Smooth muscle cell (in vitro differentiated cells): ENCODE results near the gene TRAP1. TPM values are rescaled to one million over a fixed set of nuclear protein-coding genes. Genes with fewer than 3 reads are reported as not detected.

Experiments
- DNase-seq: peaks from one replicate; lab custom pipeline; 2025; ENCODE audit not compliant: unreplicated experiment; lab: John Stamatoyannopoulos, UW
- H2AFZ ChIP-seq: fragments of 200-600 bp; sonication (generic); 2 replicates; pipeline ENCODE4 v1.6.0; 2016; ENCODE audit warnings: antibody characterized with exemption, low read depth, mild to moderate bottlenecking
- H3F3A ChIP-seq: fragments of 200-600 bp; sonication (generic); 2 replicates; pipeline ENCODE4 v1.6.0; 2017; ENCODE audit warnings: antibody characterized with exemption, low read depth
- H3K27ac ChIP-seq: fragments of 200-600 bp; sonication (generic); 2 replicates; pipeline ENCODE4 v1.5.1; 2016; ENCODE audit warnings: low read depth, mild to moderate bottlenecking
- H3K27me3 ChIP-seq: fragments of 200-600 bp; sonication (generic); 2 replicates; pipeline ENCODE4 v1.6.1; 2016; ENCODE audit warnings: low read depth, mild to moderate bottlenecking
- H3K36me3 ChIP-seq: fragments of 200-600 bp; sonication (generic); 2 replicates; pipeline ENCODE4 v1.5.1; 2016; ENCODE audit warnings: low read depth
- H3K4me1 ChIP-seq: fragments of 200-600 bp; sonication (generic); 2 replicates; pipeline ENCODE4 v1.5.1; 2016; ENCODE audit warnings: low read depth
- H3K4me2 ChIP-seq: fragments of 200-600 bp; sonication (generic); 2 replicates; pipeline ENCODE4 v1.6.0; 2016; ENCODE audit warnings: mild to moderate bottlenecking
- H3K4me3 ChIP-seq: fragments of 200-600 bp; sonication (generic); 2 replicates; pipeline ENCODE4 v1.5.1; 2016; ENCODE audit warnings: mild to moderate bottlenecking
- H3K79me2 ChIP-seq: fragments of 200-600 bp; sonication (generic); 2 replicates; pipeline ENCODE4 v1.6.0; 2016; ENCODE audit warnings: low read depth, mild to moderate bottlenecking
- H3K9ac ChIP-seq: fragments of 200-600 bp; sonication (generic); 2 replicates; pipeline ENCODE4 v1.6.0; 2016; ENCODE audit warnings: low read depth
- H3K9me3 ChIP-seq: fragments of 200-600 bp; sonication (generic); replicated peaks from 2 replicates; pipeline ENCODE4 v1.5.1; 2016; ENCODE audit warnings: low read depth
- H4K20me1 ChIP-seq: fragments of 200-600 bp; sonication (generic); 2 replicates; pipeline ENCODE4 v1.6.0; 2016; ENCODE audit warnings: low read depth
- WGBS: methylation state at CpG from one replicate; pipeline ENCODE4 v1.1.7; 2016; ENCODE audit warnings: low lambda C conversion rate; 5-methylcytosine and 5-hydroxymethylcytosine counted together
- polyA plus RNA-seq: library from polyadenylated mRNA; unstranded; fragments of >200 nt; fragmentation: Nextera tagmentation; extraction: Ambion mirVana; gene quantifications from 2 replicates; pipeline ENCODE4 v1.2.1, GENCODE V29; 2016
- total RNA-seq: library from RNA; depleted of rRNA; stranded (reverse); fragments of >200 nt; gene quantifications from 2 replicates; pipeline ENCODE4 v1.2.3, GENCODE V29; 2014
- TF ChIP-seq, protein P1 (sequence below): fragments of 200-600 bp; sonication (generic); IDR thresholded peaks from 2 replicates; pipeline ENCODE4 v1.5.1; 2017; ENCODE audit warnings: borderline replicate concordance, mild to moderate bottlenecking, antibody characterized with exemption; ENCODE audit not compliant: insufficient read depth, poor library complexity, severe bottlenecking

TRAP1 gene
- total and polyA plus RNA-seq, 2 experiments from 2014 or later, result 37.7 to 46.6 TPM

- Histone ChIP-seq H3K27me3 (no peaks in the 10 kb centered on the region), H3K4me3 (no peak overlapping the region), H3K4me2 (no peak overlapping the region), H3K4me1 (no peaks in the 10 kb centered on the region), H3K79me2 (no peaks in the 10 kb centered on the region), H3K9ac (no peak overlapping the region), H2AFZ (no peak overlapping the region), H3K36me3 (peaks cover 9% of the 10 kb centered on the region), H3K9me3 (no peaks in the 10 kb centered on the region), H3F3A (no peaks in the 10 kb centered on the region), H4K20me1 (peaks cover 18% of the 10 kb centered on the region), H3K27ac (no peak overlapping the region)
- TF ChIP-seq, protein P1, sequence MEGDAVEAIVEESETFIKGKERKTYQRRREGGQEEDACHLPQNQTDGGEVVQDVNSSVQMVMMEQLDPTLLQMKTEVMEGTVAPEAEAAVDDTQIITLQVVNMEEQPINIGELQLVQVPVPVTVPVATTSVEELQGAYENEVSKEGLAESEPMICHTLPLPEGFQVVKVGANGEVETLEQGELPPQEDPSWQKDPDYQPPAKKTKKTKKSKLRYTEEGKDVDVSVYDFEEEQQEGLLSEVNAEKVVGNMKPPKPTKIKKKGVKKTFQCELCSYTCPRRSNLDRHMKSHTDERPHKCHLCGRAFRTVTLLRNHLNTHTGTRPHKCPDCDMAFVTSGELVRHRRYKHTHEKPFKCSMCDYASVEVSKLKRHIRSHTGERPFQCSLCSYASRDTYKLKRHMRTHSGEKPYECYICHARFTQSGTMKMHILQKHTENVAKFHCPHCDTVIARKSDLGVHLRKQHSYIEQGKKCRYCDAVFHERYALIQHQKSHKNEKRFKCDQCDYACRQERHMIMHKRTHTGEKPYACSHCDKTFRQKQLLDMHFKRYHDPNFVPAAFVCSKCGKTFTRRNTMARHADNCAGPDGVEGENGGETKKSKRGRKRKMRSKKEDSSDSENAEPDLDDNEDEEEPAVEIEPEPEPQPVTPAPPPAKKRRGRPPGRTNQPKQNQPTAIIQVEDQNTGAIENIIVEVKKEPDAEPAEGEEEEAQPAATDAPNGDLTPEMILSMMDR, result no peak
- WGBS, result 99% methylated on average over 6 of the region's 6 CpGs
- DNase-seq, result no peak
Observed at GRCh38 chr16:3736116-3736515, 18.8 kb upstream of the TRAP1 start.

DNA sequence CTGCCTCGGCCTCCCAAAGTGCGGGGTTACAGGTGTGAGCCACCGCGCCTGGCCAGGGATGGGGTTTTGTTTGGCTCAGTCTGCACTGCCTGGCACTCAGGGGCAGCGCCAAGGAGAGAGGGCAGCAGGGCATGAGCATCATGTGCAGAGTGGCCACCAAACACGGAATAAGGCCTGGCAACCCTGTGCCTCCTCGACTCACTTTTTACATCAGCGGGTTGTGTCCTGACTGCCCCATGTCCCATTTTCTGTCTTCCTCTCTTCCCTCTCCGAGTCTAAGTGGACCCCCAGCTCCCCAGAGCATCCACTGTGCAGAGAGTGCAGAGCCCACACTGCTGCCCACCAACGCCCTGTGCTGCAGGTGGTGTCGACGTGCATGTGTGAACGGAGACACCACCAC, 18.2 kb upstream of the TRAP1 start:
- Histone ChIP-seq H3K9me3 (no peaks in the 10 kb centered on the region), H2AFZ (no peak overlapping the region), H3K4me3 (no peak overlapping the region), H3K36me3 (peaks cover 9% of the 10 kb centered on the region), H3K4me1 (no peaks in the 10 kb centered on the region), H3K27ac (no peak overlapping the region), H3F3A (no peaks in the 10 kb centered on the region), H3K27me3 (no peaks in the 10 kb centered on the region), H3K4me2 (no peak overlapping the region), H4K20me1 (peaks cover 18% of the 10 kb centered on the region), H3K9ac (no peak overlapping the region), H3K79me2 (no peaks in the 10 kb centered on the region)
- DNase-seq, result no peak
- 96% methylated on average over 13 of the region's 13 CpGs for WGBS
- TF ChIP-seq, protein P1, result no peak

DNA sequence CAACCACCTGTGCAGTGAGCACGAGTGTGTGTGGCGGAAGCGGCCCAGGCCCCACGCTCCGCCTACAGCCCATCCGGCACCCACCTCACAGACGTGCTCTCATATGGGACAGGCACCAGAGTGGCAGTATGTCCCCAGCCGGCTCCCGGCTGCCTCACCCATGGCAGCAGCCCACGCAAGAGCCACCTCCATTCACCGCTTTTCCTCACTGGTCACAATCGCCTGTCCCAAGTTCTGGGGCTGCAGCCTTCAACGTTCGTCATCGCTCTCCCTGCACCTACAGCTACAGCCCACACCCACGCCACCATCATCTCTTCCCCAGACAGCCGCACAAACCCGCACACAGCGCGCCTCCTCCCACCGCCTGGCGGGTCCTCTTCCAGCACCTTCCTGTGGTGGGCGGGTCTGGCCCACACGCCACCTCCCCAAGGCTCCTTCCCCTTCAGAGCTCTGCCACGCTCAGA, 17.5 kb upstream of the TRAP1 start:
- Histone ChIP-seq H4K20me1 (peaks cover 18% of the 10 kb centered on the region), H3K79me2 (no peaks in the 10 kb centered on the region), H3F3A (no peaks in the 10 kb centered on the region), H3K36me3 (peaks cover 9% of the 10 kb centered on the region), H3K9me3 (no peaks in the 10 kb centered on the region), H3K4me1 (no peaks in the 10 kb centered on the region), H3K4me2 (no peak overlapping the region), H2AFZ (no peak overlapping the region), H3K27me3 (no peaks in the 10 kb centered on the region), H3K4me3 (no peak overlapping the region), H3K9ac (no peak overlapping the region), H3K27ac (no peak overlapping the region)
- WGBS, result 98% methylated on average over 25 of the region's 25 CpGs
- no peak for DNase-seq
- TF ChIP-seq, protein P1, result no peak

DNA sequence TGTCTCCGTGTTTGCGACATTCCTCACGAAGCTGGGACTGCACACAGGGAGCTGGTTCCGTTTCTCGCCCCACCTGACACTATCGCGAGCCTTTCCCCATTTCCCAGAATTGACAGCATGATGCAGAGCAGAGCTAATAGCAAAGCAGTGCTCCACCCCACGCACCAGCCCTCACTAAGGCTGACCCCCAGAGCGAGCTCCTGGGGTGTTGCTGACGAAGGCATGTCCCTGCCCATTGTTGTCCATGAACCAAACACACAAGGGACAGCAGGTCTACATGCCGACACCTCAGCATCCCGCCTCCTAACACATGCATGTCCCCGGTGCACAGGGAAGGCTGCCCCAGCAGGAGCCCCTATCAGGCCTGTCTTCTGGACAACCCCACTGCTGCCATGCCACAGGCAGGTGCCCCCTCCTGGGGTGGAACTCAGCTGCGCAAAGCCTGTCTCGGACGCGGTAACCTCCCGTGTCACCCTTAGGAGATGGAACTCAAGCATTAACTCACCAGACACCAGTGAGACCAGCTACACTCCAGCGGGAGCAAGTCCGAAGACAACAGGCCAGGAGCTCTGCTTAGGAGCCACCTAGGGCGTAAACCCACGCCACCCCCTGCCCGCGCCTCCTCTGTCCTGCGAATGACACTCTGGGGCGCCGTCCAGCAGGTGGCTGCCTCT, 16.9 kb upstream of the TRAP1 start:
- Histone ChIP-seq H3K9ac (no peak overlapping the region), H3K4me1 (no peaks in the 10 kb centered on the region), H3K27me3 (no peaks in the 10 kb centered on the region), H3K27ac (no peak overlapping the region), H3K4me2 (no peak overlapping the region), H3K36me3 (peaks cover 9% of the 10 kb centered on the region), H3K79me2 (no peaks in the 10 kb centered on the region), H3K9me3 (no peaks in the 10 kb centered on the region), H4K20me1 (peaks cover 17% of the 10 kb centered on the region), H3K4me3 (no peak overlapping the region), H2AFZ (no peak overlapping the region), H3F3A (no peaks in the 10 kb centered on the region)
- no peak for DNase-seq
- WGBS, result 99% methylated on average over 27 of the region's 27 CpGs
- TF ChIP-seq, protein P1, result no peak
